GM19397 (cell line): ENCODE measurements around the gene CTRL.
A peak's percentile ranks its signal among the peaks of the same experiment; 100 is the strongest.
"Not testable (repeated sequence)": the region's sequence is repeated elsewhere in the genome, so short reads cannot be mapped to it uniquely, and the experiment has no call there.

Experiments used
- ATAC-seq: cut with Tn5 transposase; IDR thresholded peaks from one replicate; pipeline ENCODE4 v1.9.1; 2021; ENCODE audit warnings: mild to moderate bottlenecking, moderate library complexity; ENCODE audit not compliant: unreplicated experiment

CTRL gene

GRCh38 chr16:67931712-67932461 is at the start of gene CTRL:
CTRL (minus strand) TSS chr16:67931862; CDS start chr16:67931852, 10 bp downstream.
- no peak for ATAC-seq

DNA sequence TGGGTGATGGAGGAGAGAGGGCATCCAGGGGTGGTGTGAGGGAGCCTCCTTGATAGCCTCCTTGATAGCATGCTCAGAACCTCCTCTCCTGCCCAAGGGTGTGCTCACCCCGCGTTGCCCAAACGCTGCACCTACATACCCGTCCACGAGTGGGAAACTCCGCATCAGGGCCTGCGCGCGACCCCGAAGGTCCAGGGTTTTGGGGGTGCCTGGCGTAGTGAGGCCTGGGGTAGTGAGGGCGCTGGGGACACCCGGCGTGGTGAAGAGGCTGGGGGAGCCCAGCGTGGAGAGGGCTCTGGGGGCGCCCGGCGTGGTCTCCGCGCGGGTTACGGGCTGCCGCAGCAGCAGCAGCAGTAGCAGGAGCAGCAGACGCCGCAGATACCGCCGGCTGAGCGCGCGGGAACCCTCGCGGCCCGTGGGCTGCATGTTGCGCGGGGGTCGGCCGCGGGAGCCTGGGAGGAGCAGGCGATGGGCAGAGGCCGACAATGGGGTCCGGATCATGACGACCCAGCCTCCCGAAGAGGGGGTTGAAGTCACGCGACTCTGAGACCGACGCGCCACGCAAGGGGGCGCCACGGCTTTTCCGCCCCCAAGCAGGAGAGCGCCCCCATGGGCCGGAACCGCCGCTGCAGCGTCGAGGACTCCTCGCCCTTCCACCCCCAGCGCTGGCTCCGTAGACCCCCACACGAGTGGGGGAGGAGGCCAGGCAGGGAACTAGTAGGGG is 48.5 kb upstream of the CTRL start, which contains the start of gene DPEP3:
Gene DPEP3 (minus strand): TSS at position 545 of the 724 bp plus-strand sequence. CDS start 119 bp downstream, at position 426.
- ATAC-seq, result no peak

GRCh38 chr16:67977469-67978227 is 46.0 kb upstream of the CTRL start:
- ATAC-seq, result no peak

GRCh38 chr16:67977005-67977404 is 45.3 kb upstream of the CTRL start:
- no peak for ATAC-seq

- no peak for ATAC-seq
Measured at GRCh38 chr16:67976205-67976604, 44.5 kb upstream of the CTRL start.

DNA sequence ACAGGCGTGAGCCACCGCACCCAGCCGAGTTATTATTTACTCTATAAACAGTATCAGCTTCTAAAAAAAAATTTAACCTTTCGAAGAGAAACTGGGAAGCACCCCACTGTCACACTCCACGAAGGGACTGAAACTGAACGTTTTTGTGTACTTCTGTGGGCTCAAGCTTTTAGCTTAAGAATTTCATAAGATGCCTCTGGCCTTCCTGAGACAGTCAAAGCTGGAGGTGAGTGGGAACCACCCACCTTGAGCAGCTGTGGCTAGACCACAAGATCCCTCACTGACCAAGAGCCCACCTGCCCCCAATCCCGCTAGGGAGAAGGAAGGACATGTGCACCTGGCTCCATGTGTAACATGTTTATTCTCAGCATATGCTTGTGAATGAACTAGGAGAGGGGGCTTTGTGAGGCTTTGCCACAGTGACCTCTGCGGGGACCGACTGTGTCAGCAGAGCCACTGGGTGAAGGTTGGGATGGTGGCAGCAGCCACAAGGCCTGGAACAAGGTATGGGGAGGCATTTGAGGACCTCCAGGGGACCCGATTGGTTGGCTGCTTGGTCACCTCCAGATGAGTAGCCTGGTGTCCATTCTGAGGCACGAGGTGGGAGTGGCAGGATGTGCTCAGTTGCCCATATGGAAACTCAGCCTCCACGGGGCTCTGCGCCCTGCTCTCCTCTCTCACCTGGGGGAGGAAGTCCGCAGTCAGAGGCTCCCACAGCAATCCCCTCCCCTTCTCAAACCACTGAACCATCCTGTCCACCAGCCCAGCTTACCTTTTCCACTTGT is 43.9 kb upstream of the CTRL start:
- ATAC-seq, result no peak

DNA sequence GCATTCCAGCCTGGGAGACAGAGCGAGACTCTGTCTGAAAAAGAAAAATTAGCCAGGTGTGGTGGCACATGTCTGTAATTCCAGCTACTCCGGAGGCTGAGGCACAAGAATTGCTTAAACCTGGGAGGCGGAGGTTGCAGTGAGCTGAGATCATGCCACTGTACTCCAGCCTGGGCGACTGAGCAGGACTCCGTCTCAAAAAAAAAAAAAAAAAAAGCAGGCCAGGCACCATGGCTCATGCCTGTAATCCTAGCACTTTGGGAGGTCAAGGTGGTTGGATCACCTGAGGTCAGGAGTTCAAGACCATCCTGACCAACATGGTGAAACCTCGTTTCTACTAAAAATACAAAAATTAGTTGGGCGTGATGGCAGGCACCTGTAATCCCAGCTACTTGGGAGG is 40.6 kb upstream of the CTRL start:
- ATAC-seq, result not testable (repeated sequence)

GRCh38 chr16:67971111-67971510 is 39.4 kb upstream of the CTRL start:
- ATAC-seq, result no peak

- ATAC-seq, result no peak
Measured at GRCh38 chr16:67969254-67970039, 37.8 kb upstream of the CTRL start.

- peak; percentile 86 for ATAC-seq
Measured at GRCh38 chr16:67968400-67969253, 37.0 kb upstream of the CTRL start, which contains the start of gene SLC12A4. SLC12A4 (minus strand) TSS chr16:67968637; CDS start chr16:67968553, 84 bp downstream.

DNA sequence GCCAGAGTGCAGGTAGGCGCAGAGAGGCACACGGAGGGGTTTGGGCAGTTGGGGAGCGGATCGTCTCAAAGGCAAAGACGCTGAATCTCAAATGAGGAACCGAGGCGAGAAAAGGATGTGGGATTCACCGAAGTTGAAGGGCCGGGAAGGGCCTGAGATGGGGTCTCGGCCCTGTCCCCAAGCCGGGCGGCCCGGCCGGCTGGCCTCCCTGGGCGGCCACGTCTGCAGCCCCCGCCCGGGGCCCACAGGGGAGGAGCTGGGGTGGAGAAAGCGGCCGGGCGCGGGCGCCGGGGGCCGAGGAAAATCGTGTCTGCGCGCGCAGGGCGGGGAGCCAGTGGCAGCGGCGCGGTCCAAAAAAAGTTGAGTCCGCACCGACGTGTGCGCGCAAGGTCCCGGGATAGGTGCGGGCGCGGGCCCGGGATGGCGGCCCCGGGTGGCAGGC is 36.3 kb upstream of the CTRL start:
- peak; percentile 17 for ATAC-seq

DNA sequence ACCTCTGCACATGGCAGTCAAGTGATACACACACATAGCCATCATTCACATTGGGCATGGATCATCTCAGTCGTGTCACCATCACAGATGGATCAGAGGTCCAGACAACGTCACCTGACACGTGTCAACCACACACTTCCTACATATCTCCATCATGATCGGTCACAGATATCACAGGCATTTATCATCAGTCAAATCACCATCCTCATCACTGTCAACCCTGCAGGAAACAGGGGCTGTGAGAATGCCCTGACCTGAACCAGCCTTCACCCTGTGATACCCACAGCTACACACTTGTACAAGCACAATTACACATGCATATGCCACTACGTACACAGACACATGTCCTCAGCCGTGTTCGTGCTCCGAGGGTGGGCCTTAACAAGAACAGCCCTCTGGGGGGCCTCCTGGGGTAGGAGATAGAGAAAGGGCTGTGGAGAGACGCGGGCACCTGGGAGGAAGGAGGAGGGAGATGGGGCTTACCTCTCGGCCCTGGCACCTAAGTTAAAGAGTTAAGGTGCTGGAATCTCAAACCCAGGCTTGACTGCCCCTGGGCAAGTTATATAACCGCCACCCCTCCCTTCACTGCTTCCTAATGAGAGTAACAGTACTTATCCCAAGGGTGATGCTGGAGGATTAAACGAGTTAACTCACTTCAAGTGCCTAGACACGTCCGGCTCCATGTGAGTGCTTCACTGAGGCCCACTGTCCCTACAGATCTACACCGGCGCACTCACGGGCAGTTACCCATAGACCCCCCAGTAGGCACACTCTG is 35.7 kb upstream of the CTRL start:
- no peak for ATAC-seq

DNA sequence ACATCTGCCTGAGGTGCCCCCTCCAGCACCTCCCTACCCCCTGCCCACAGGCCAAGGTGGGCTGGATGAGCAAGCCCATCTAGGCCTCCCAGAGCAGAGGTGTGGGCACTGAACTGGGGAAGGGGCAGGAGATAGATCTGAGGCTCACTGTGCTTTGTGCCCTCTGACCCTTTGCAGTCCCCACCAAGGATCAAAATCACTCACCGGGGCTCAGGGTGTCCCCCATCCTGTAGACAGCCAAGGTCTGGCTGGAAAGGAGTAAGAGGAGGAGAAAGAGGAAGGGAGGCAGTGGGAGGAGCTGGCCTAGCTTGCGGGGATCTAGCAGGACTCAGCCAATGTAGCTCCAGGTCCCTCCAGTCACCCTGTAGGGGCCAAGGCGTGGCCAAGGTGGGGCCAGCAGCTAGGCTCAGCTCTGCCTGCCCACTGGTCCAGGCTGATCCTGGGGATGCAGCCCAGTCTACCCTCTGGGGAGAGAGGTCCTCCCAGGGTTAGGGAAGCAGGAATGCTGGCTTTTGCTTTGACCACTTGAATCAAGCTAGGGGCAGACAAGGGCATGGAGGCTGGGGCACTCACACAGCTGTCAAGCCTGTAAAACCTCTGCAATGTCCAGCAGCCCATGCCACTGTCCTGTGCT is 35.0 kb upstream of the CTRL start:
- no peak for ATAC-seq

- ATAC-seq, result no peak
Measured at GRCh38 chr16:67965668-67966548, 34.2 kb upstream of the CTRL start.

DNA sequence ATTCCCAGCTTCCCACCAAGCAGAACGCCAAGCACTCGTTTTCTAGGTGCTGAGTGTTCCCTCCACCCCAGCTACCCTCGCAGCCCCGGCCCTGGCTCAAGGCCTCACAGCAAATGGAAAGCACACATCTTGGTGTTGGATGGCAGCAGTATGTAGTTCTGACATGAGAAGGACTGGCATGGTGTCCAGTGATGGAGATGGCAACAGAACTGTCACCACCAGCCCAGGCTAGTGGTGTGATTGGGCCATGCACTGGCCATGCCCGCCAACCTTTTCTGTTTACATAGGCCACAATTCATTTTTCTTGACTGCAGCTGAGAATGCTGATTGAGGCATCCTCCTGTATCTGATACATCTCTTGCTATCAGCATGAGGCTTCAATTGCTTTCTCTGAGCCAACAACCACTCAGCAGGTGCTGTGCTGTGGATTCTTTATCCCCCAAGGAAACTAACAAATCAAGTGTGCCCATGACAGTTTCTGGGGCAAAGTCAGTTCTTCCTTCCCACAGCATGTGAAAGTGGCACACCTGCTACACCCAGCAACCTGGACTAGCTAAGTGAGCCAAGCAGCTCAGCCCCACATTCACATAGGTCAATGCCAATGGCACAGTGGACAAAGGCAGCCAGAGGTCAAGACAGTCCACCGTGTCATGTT is 32.9 kb upstream of the CTRL start:
- no peak for ATAC-seq
